MV-4-11 (cell line): ENCODE measurements around the gene ZNRF3.
A peak's percentile ranks its signal among the peaks of the same experiment; 100 is the strongest.
"Not testable (repeated sequence)": the region's sequence is repeated elsewhere in the genome, so short reads cannot be mapped to it uniquely, and the experiment has no call there.

Experiments
- DNase-seq: peaks from one replicate; lab custom pipeline; 2025; lab: John Stamatoyannopoulos, UW

Gene ZNRF3

DNA sequence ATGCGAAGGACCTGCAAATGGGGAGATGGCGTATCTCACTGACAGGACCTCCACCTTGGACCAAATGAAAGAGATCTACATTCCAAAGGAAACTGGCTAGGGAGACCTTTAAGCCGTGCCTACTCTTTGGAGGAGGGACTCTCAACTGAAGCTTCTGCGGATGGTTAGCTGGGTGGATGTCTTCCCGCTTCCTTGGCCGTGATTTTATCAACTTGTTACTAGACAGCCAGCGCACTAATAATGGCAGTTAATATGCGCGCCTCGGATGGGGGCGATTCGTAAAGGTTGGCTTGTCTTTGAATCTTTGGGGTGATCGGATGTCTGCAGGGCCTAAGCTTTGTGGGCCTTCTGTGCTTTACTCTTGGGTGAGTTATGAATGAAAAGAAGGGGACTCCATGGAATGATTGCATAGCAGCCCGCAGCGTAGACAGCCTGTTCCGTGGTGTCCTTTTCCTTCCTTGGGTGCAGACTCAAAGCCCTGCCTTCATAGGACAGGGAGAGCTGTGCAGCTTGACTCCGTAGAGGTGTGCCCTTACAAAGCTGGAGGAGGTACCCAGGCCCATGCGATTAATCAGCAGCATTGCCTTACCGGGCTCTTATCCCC is 1.5 kb downstream of the ZNRF3 start:
- no peak for DNase-seq

DNA sequence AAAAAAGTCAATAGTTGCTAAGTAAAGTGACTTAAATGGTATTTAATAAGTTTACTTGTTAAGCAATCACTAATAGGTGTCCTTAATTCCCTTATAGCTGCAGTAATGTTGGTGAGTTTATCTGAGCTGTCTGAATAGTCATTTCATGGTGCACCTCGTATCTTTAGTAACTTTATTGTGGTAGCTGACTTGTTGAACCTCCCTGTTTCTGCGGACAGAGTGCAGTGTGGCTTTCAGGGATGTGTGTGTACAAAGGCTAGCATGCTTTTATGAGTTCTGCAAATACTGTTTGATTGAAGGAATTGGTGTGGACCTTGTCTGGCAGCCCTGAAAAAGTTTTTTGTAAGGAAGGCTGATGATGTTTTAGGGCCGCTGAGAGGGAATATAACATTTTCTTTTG is 2.6 kb downstream of the ZNRF3 start:
- no peak for DNase-seq

DNA sequence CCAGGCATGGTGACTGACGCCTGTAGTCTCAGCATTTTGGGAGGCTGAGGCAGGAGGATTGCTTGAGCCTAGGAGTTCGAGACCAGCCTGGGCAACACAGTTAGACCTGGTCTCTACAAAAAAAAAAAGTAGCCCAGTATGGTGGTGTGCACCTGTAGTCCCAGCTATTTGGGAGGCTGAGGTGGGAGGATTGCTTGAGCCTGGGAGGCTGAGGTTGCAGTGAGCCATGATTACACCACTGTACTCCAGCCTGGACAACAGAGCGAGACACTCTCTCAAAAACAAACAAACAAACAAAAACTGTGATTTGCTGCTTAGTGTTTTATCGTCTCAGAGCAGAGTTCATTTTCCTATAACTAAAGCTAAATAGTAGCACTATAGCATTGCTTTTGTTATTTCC is 3.3 kb downstream of the ZNRF3 start:
- DNase-seq = not testable (repeated sequence)

DNA sequence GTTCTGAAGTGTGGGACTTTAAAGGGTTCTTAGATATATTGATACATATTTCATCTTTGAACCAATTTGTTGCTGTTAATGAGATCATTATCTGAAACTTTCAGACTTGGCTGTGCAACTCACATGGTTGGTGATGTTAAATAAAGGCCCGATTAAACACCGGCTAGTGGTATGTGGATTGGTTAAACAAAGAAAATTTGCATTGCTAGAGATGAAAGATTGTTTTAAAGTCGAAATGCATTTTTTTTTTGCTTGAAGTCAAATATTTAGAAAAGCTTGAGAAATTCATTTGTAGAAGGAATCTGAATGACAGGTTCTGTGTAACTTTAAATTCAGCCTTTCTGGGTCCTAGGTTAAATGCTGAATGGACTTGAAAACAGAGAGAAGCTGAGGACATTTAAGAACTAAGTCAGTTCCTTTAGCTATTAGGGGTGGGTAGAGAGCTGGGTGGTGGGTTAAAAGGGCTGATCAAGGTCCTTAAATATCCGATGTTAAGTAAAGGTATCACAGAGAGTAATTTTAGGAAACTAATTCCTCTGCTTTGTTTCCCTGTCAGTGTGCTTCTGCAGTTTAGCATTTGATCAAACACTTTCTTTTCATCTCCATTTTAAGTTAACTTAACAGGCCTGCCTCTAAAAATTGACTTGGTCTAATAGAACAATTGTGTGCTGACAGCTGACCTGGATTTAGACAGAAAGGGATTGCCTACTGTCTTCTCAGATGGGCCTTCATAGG is 4.5 kb downstream of the ZNRF3 start:
- DNase-seq = no peak

DNA sequence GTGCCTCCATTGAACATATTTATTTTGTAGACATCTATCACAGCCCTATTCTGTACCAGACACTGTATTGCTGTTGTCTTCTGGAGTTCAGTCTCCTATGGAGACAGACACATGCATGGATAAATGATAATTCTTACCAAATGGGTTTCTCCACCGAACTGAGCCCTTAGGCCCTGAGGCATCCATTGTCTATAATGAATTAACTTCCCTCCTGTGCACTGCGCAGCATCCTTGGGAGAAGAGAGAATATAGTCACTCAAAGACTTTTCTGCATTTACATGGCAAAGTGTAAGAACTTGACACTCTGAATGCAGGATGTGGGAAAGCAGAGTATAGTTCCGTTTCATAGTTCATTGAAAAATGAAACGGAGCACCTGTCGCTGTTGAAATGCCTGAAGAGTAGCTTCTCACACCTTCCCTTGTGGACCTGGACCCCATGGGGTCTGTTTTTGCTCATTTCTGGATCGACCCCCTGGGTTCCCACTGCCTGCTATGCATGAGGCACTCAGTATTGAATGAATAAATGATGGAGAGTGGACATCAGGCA is 6.2 kb downstream of the ZNRF3 start:
- DNase-seq = no peak

DNA sequence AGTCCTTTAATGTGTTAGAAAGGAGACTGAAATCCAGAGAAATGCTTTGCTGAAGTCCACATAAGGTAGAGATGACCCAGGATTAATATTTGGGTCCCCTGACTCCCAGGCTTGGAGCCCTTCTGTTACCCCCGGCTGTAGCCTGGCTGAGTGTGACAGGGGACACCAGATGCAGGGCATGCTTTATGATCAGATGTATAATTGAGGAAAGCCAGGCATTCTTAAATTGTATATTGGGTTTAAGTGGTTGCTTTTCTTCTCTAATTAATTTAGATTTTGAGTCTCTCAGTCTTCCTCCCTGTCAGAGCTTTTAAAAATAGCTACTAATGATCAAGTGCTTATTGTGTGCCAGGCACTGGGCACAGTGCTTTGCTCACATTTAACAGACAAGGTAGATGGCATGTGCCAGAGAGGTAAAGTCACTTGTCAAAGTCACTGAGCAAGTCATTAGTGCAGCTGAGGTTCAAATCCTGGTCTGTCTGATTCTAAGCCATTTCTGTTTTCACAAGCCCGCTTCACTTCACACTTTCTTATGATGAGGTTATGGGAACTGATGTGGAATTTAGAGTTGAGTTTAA is 7.9 kb downstream of the ZNRF3 start:
- no peak for DNase-seq

DNA sequence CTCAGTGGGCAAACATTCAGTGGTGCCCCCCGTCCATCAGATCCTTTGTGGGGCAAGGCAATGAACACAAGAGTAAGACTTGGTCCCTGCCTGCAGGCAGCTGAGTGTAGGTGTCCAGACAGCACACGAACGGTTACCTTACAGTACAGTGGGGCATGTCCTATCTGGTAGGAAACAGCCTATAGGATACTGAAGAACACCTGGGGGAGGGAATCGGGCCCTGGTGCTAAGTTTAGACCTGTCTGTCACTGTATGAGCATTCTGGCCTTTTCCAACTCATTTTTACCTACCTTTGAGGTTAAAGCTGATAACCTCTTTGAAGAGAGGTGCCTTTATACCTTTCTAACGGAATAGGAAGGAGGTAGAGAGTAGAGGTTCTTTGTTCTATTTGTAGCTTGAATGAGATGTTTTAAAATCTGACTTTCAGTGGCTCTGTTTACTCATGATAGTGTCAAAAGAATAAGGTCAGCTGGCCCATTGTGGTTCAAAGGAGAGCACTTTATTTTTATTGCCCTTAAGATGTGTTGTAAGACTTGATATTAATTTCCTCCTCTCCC is 8.9 kb downstream of the ZNRF3 start:
- DNase-seq = no peak

DNA sequence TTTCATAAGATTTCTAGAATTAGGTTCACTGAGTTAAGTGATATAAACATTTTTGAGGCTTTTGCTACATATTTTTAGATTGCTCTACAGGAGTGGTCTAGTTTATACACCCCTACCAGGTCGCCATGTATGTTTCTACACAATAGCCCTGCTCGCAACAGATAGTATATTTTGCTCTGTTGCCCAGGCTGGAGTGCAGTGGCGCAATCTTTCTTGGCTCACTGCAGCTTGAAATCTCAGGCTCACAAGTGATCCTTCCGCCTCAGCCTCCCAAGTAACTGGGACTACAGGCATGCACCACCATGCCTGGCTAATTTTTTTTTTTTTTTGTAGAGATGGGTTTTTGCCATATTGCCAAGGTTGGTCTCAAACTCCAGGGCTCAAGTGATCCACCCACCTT is 10.4 kb downstream of the ZNRF3 start:
- peak; percentile 44 for DNase-seq

DNA sequence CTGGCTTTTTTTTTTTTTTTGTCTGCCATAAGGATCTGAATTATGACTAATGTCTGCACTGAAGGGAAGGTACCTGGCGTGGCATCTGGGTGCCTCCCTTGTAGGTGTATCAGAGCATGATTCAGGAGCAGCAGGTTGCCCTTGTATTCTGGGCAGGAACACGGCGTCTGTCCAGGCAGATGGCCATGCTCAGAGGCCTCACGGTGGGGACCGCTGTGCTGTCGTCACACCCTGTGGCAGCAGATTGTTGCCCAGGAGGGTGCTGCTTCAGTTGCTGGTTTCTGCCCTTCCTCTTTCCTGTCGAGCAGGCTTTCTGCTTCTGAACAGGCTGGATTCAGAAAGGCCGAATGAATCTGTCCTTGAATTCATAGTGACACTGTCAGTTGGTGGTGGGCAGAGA is 11.0 kb downstream of the ZNRF3 start:
- peak; percentile 81 for DNase-seq

DNA sequence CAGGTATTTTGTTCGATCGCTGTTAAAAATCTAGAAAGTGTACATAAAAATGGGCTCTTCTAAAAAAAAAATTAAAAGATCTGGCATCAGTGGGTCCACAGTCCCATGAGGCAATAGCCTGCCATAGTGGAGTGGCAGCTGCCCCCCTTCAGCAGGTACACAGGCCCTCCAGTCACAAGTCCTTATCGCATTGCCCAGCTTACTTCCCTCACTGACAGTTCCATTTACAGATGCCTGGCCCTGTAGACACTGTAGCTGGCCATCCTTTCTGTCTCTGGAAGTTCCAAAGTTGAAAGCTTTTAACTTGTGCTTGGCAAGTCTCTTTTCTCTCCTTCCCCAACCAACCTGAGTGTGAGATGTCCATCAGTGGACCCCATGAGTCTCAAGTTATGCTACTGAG is 11.4 kb downstream of the ZNRF3 start:
- no peak for DNase-seq

DNA sequence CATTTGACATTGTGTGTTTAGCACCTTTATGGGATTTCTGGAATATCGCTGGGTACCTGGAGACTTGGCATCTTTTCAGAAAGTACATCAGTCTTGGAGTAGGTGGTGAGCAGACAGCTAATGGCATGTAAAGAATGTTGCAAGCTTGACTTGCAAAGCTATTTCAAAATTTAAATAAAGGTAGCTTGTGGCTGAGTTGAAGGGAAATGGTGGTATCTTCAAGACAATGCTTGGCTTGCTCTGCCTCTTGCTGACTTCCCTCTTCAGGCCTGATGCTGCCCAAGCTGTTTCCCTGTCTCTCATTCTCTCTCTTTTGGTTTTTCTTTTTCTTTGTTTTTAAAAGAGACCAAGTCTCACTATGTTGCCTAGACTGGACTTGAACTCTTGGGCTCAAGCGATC is 13.2 kb downstream of the ZNRF3 start:
- peak; percentile 64 for DNase-seq

DNA sequence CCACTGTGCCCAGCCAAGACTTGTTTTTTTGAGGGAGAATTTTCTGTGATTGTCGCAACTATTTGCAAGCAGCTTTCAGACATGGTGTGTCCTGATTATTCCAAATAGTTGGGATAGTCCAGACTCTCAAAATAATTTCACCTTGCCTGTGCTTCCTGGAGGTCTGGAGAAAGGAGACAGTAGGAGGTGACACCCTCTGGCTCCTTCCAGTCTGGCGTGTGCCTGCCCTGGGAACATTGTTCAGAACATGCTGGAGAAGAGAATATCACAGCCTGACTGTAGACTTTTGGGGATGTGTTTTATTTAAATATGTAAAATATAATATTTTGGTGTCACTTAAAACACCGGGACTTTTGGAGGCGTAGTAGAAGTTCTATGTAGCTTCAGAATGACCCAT is 14.9 kb downstream of the ZNRF3 start:
- DNase-seq = no peak

DNA sequence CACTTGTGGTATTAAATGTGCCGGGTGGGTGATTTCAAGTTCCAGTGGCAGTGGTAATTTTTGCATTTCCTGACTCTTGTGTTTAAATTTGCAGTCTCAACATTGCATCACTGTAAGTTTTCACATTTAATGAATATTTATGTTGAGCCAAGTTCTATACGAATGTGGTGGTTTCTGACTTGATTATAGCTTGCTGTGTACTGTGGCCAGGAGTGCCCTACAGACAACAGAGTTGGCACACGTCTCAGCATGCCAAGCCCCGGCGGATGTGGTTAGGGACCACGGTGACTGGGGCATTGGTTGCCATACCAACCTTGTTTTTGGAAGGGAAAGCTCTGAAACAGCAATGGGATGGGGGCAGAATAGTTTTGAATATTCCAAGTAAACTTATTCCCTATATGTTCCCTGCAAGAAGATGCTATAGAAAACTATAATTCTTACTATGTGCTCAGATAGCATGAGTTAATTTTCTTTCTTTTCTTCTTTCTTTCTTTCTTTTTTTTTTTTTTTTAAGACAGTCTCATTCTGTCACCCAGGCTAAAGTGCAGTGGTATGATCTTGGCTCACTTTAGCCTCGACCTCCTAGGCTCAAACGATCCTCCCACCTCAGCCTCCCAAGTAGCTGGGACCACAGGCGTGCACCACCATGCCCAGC is 16.0 kb downstream of the ZNRF3 start:
- peak; percentile 43 for DNase-seq

DNA sequence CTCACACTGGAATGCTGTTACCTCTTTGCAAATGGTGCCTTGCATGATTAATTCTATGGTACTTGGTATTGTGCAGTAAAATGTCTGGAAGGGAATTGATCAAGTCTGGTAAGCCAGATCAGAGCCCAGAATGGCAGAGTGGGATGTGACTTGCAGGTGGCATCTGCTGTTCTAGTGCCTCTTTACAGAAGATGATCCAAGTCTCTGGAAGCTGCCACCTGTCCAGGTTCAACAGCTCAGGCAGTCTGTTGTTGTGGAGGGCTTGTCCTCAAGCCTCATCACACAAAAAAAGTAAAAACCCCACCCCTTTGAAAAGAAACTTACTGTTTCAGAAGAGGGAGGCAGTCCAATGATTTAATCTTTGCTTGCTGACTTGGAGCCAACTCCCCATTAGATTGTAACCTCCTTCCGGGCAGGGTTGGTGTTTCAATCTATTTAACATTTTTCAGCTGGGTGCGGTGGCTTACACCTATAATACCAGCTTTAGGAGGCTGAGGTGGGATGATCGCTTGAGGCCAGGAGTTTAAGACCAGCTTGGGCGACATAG is 17.1 kb downstream of the ZNRF3 start:
- no peak for DNase-seq

DNA sequence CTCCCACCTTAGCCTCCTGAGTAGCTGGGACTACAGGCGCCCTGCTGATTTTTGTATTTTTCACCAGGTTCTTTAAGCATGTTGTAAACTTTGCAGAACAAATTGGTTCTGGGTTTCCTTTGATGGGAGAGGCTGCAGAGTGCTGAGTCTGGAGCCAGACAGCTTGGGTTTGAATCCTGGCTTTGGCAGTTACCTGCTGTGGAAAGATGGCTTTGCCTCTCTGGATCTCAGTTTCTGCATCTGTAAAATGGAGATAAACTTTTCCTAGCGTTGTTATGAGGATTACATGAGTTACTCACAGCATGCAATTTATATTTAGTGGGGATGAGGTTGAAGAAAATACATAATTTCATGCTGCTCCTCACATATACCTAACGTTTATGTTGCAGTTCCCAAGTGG is 19.1 kb downstream of the ZNRF3 start:
- no peak for DNase-seq

DNA sequence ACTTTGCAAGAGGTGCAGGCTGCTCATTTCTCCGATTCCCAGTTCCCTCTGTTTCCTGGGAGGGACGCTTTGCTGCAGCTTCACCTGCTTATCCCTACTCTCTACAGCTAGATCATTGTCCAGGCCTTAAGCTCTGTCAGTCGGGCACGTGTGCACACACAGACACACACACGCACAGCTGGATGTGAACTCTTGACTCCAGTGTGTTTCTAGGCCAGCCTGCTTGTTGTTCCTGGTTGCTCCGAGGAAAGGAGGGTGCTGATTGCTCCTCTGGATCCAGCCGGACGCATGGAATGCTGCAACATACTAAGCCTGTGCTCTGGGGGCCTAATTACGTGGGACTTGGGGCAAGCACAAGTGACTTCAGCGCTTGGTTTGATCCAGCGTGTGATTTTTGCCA is 19.7 kb downstream of the ZNRF3 start:
- no peak for DNase-seq

DNA sequence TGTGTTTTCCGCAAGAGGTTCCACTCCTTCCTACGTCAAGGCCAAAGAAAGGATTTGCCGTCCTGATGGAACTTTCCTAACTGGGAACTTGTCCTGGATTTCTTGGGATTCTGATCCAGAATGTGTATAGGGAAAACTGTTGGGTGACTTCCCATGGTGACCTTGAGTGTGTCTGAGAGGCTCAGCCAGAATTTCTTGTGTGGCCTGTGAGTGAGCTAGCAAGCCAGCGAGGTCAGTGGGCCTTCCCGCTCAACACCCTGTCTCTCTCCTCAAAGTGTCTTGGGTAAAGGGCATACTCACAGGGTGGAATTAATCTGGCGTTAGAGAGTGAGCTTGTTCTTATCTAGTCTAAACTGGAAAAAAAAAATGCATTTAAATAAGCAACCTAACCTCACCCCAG is 20.4 kb downstream of the ZNRF3 start:
- no peak for DNase-seq

DNA sequence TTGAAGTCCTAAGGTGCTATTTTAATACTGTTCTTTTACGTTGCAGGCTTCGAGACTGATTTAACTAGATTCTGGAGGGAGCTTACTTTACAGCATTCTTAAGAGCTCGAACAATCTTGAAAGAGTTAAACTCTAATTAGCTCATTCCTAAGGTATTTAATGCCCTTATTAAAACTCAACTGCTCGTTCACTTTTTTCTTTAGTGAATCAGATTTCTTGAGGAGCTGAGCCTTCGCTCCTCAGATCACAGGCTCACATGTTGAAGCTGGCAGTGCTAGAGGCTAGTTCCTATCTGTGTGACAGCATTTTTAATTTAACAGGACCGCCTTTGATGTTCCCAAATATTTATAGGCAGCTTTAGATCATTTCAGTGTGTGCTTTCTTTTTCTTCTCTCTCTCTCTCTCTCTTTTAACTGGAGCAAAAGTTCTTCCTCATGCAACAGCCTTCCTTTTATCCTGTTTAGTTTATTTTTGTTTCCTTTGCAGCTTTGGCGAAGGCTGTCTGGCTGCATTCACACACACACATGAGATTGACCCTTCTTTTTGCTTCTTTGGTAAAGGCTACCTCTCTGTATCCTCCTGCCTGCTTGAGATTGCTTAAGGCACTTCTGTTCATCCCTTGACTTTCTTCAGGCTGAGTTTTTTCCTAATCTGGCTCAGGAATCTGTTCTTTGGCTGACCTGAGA is 21.0 kb downstream of the ZNRF3 start:
- no peak for DNase-seq

DNA sequence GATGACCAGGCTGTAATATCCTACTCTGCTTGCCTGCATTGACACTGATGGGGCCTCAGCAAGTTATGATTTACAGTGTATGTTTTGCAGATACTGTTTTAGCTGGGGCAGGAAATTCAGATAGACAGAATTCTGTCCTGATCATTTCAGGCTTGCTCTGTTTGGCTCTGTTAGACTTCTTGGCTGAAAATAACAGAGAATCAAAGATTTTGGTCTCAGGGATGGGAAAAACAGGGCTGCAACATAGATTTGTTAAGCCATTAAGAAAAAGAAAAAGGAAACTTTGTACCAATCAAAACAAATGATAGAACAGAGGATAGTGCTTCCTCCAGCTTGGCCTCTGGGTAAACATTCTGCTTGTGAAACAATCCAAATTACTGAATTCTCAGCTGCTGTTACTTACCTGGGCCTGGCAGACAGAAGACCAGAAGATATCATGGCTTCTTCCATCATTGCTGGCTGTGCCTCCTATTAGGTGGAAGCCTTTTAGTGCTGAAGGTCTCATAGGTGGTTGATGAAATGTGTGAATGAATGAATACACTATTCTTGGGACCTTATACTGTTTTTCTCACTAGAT is 22.0 kb downstream of the ZNRF3 start:
- DNase-seq = no peak

DNA sequence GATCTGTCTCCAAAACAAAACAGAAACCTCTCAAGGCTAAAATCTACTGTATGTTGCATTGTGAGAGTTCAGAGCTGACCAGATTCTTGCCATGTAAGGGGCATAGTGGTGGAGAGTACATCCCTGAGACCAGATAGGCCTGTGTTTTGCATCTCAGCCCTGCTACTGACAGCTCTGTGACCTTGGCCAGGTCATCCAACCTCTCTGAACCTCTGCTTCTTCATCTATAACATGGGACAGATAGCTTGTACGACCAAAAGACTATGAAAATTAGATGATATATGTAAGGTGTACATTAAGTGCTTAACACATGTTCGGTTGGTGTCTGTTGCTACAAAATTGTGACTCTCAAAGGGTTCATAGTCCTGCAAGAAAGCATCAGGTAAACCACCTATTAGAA is 22.9 kb downstream of the ZNRF3 start:
- no peak for DNase-seq

DNA sequence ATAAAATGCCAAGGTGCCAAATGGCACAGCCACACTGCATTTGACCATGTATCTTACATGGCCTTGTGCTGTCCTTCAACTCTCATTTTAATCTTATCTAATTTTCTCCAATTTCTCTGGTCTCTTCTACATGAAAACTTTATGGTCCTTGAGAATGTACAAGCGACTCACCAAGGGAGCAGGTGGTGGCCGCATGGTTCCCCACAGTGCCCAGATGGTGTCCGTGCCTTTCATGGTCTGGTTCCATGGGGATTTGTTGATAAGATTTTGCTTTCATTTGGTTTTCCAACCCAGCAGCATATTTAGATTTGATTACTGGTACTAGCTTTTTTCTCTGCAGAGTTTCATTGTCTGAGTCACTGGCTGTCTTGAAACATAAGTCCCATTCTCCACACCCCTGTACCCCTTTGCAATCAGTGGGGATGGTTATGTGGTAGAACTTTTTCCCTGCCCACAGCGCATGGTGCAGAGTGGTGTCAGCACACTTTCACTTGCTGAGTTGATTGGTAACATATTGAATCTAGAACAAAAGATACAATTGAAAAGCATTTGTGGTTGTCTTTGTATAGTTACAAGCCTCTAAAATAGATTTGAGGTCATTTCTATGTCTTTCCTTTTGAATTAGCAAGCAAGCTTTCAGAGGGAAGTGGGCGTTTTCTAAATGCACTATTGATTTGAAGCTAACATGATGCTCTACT is 24.1 kb downstream of the ZNRF3 start:
- DNase-seq = peak; percentile 19
